HepG2 (cell line): Measurements from ENCODE around the gene CYP2W1. TPM values are rescaled to one million over a fixed set of nuclear protein-coding genes. Genes with fewer than 3 reads are reported as not detected.

Experiments
- AGO1 ChIP-seq: fragments of 200-400 bp; formaldehyde crosslinking; IDR thresholded peaks from 2 replicates; pipeline ENCODE4 v1.6.1; 2017; ENCODE audit warnings: mild to moderate bottlenecking, low read depth, low read length, moderate library complexity; ENCODE audit not compliant: poor library complexity, severe bottlenecking
- IKZF1 ChIP-seq: fragments of 450-650 bp; IDR thresholded peaks from 2 replicates; pipeline ENCODE4 v1.7.1; 2016
- JUN ChIP-seq: sonication (generic); formaldehyde crosslinking; IDR thresholded peaks from 2 replicates; pipeline ENCODE4 v1.4.0; 2020; ENCODE audit warnings: mild to moderate bottlenecking, missing genetic modification reagents
- KDM5A ChIP-seq: fragments of 200-600 bp; sonication (generic); IDR thresholded peaks from 2 replicates; pipeline ENCODE4 v1.7.0; 2018; ENCODE audit warnings: antibody characterized with exemption, mild to moderate bottlenecking, low read length, borderline replicate concordance
- NFE2L1 ChIP-seq: sonication (generic); formaldehyde crosslinking; IDR thresholded peaks from 2 replicates; pipeline ENCODE4 v1.4.0; 2020; ENCODE audit warnings: missing genetic modification reagents, mild to moderate bottlenecking, borderline replicate concordance
- NFYC ChIP-seq: IDR thresholded peaks from 2 replicates; pipeline ENCODE4 v1.6.1; 2016; ENCODE audit warnings: missing genetic modification reagents, missing compliant biosample characterization
- ZBTB4 ChIP-seq: sonication (generic); formaldehyde crosslinking; IDR thresholded peaks from 2 replicates; pipeline ENCODE4 v1.4.0; 2020; ENCODE audit warnings: missing genetic modification reagents, mild to moderate bottlenecking, borderline replicate concordance
- ZBTB42 ChIP-seq: sonication (generic); formaldehyde crosslinking; IDR thresholded peaks from 2 replicates; pipeline ENCODE4 v1.5.0; 2020; ENCODE audit warnings: mild to moderate bottlenecking, missing genetic modification reagents
- ZNF318 ChIP-seq: sonication (generic); formaldehyde crosslinking; IDR thresholded peaks from 2 replicates; pipeline ENCODE4 v1.4.0; 2020; ENCODE audit warnings: mild to moderate bottlenecking, missing genetic modification reagents
- ZNF329 ChIP-seq: sonication (generic); formaldehyde crosslinking; IDR thresholded peaks from 2 replicates; pipeline ENCODE4 v1.9.0; 2021; ENCODE audit warnings: low read depth, mild to moderate bottlenecking, missing genetic modification reagents
- ZNF333 ChIP-seq: sonication (generic); formaldehyde crosslinking; IDR thresholded peaks from 2 replicates; pipeline ENCODE4 v1.4.0; 2020; ENCODE audit warnings: mild to moderate bottlenecking, missing genetic modification reagents, borderline replicate concordance
- ZNF335 ChIP-seq: sonication (generic); formaldehyde crosslinking; IDR thresholded peaks from 2 replicates; pipeline ENCODE4 v1.4.0; 2020; ENCODE audit warnings: missing genetic modification reagents
- ZNF468 ChIP-seq: sonication (generic); formaldehyde crosslinking; IDR thresholded peaks from 2 replicates; pipeline ENCODE4 v1.8.0; 2022; ENCODE audit warnings: mild to moderate bottlenecking, moderate library complexity, missing genetic modification reagents
- ZNF547 ChIP-seq: sonication (generic); formaldehyde crosslinking; IDR thresholded peaks from 2 replicates; pipeline ENCODE4 v1.5.1; 2020; ENCODE audit warnings: mild to moderate bottlenecking, missing genetic modification reagents
- ZNF570 ChIP-seq: sonication (generic); formaldehyde crosslinking; IDR thresholded peaks from 2 replicates; pipeline ENCODE4 v1.4.0; 2020; ENCODE audit warnings: mild to moderate bottlenecking, missing genetic modification reagents, borderline replicate concordance
- ZNF644 ChIP-seq: IDR thresholded peaks from 2 replicates; pipeline ENCODE4 v1.6.1; 2016; ENCODE audit warnings: low read depth
- ZNF703 ChIP-seq: sonication (generic); formaldehyde crosslinking; IDR thresholded peaks from 2 replicates; pipeline ENCODE4 v1.5.1; 2020; ENCODE audit warnings: missing genetic modification reagents, mild to moderate bottlenecking, moderate library complexity, borderline replicate concordance
- ZNF724P ChIP-seq: sonication (generic); formaldehyde crosslinking; IDR thresholded peaks from 2 replicates; pipeline ENCODE4 v1.8.0; 2022; ENCODE audit warnings: missing genetic modification reagents, borderline replicate concordance
- polyA plus RNA-seq, 8 experiments: library from polyadenylated mRNA; depleted of rRNA in 3 of 8; stranded (reverse) in 7 of 8; unstranded in 1 of 8; fragments of >200 nt; fragmentation: Illumina TruSeq in 4 of 8; extraction: Trizol in 4 of 8; gene quantifications; 2 replicates each; pipeline versions ENCODE4 v1.2.1 to v1.2.3, GENCODE V29; 2011 to 2016; ENCODE audit warnings: low read depth in 4 of 8, missing spikeins in 1 of 8, mixed read lengths in 1 of 8; ENCODE audit not compliant: insufficient read depth in 1 of 8
- total RNA-seq, 5 experiments: library from RNA; depleted of rRNA; stranded (reverse); fragments of >200 nt; fragmentation: Illumina TruSeq; extraction: Trizol; gene quantifications; 2 replicates each; pipeline ENCODE4 v1.2.3, GENCODE V29; 2016; ENCODE audit warnings: low read depth in 1 of 5

CYP2W1 gene
- total and polyA plus RNA-seq, 2 of the 13 experiments (the other 11 are each of a cell fraction or from before 2014, with no cell fraction given), result 19.5 to 31.7 TPM

- TF ChIP-seq ZNF703 (CRISPR knock-in tag), result no peak; the same call in 1 of the 2 replicates
- no peak; the same call in 1 of the 2 replicates for TF ChIP-seq ZNF644
- no peak for TF ChIP-seq NFE2L1 (CRISPR knock-in tag)
- TF ChIP-seq ZNF724P (CRISPR knock-in tag), result peak; percentile 85; the same call in 1 of the 2 replicates
- 0 out of 2 replicates have a peak, but pooled peaks have one; percentile 69 for TF ChIP-seq ZBTB4 (CRISPR knock-in tag)
- TF ChIP-seq ZNF468 (CRISPR knock-in tag), result no peak
- no peak for TF ChIP-seq ZNF570 (CRISPR knock-in tag)
- peak; percentile 61 for TF ChIP-seq NFYC (CRISPR knock-in tag)
- 0 out of 2 replicates have a peak, but pooled peaks have one; percentile 22 for TF ChIP-seq ZNF318
- TF ChIP-seq KDM5A, result no peak
- TF ChIP-seq ZNF547, result peak; percentile 65; the same call in 1 of the 2 replicates
- no peak for TF ChIP-seq IKZF1
- no peak for TF ChIP-seq ZNF333 (CRISPR knock-in tag)
- 0 out of 2 replicates have a peak, but pooled peaks have one; percentile 12 for TF ChIP-seq ZNF329 (CRISPR knock-in tag)
- TF ChIP-seq JUN (CRISPR knock-in tag), result no peak
- peak; percentile 54 for TF ChIP-seq AGO1
- TF ChIP-seq ZBTB42 (CRISPR knock-in tag), result peak; percentile 25; the same call in 1 of the 2 replicates
- peak; percentile 91 for TF ChIP-seq ZNF335 (CRISPR knock-in tag)
These were observed 5.5 kb upstream of the CYP2W1 start (continued) for GRCh38 chr7:977326-978048.
